ENCODE measurements around the gene COPS7B.

COPS7B gene

GRCh38 chr2:231751042-231751815 is 35.0 kb upstream of the COPS7B start:
- TF ChIP-seq CTCF (conservative IDR thresholded peaks at IDR 0.05; ENCODE audit: low read depth), result no peak
- ChIA-PET CTCF (interaction anchor here (0.6 kb wide), 1 partner anchor 102 kb away, joined by 3 read pairs; no protein-coding TSS in a partner anchor), POLR2A (ENCODE audit: low non-redundant PET) (no interaction called here)
- H3K27ac ChIP-seq, result no peak overlapping the region
- no peak for DNase-seq (ENCODE audit: low spot score)

- CTCF ChIA-PET, result no interaction called here
Observed at GRCh38 chr2:231752061-231752460, 34.2 kb upstream of the COPS7B start.

GRCh38 chr2:231761735-231762134 is 24.5 kb upstream of the COPS7B start:
- ChIA-PET POLR2A (ENCODE audit: low non-redundant PET) (no interaction called here), CTCF (no interaction called here)
- no peak overlapping the region for H3K27ac ChIP-seq
- no peak for DNase-seq (ENCODE audit: low spot score)
- TF ChIP-seq CTCF (conservative IDR thresholded peaks at IDR 0.05; ENCODE audit: low read depth), result no peak

More at GRCh38 chr2:231752061-231752460, 34.2 kb upstream of the COPS7B start:
- TF ChIP-seq CTCF (conservative IDR thresholded peaks at IDR 0.05; ENCODE audit: low read depth), result no peak
- no peak overlapping the region for H3K27ac ChIP-seq
- DNase-seq (ENCODE audit: low spot score), result no peak
- POLR2A ChIA-PET (ENCODE audit: low non-redundant PET), result no interaction called here

- CTCF ChIA-PET, result no interaction called here
- no peak overlapping the region for H3K27ac ChIP-seq
- DNase-seq (ENCODE audit: low spot score), result no peak
- POLR2A ChIA-PET (ENCODE audit: low non-redundant PET), result no interaction called here
- TF ChIP-seq CTCF (conservative IDR thresholded peaks at IDR 0.05; ENCODE audit: low read depth), result no peak
Observed at GRCh38 chr2:231764124-231764523, 22.1 kb upstream of the COPS7B start.

GRCh38 chr2:231764760-231765159 is 21.5 kb upstream of the COPS7B start:
- H3K27ac ChIP-seq, result no peak overlapping the region
- TF ChIP-seq CTCF (conservative IDR thresholded peaks at IDR 0.05; ENCODE audit: low read depth), result no peak
- ChIA-PET POLR2A (ENCODE audit: low non-redundant PET) (no interaction called here), CTCF (no interaction called here)
- no peak for DNase-seq (ENCODE audit: low spot score)

GRCh38 chr2:231765496-231765929 is 20.7 kb upstream of the COPS7B start:
- ChIA-PET POLR2A (ENCODE audit: low non-redundant PET) (no interaction called here), CTCF (no interaction called here)
- H3K27ac ChIP-seq, result no peak overlapping the region
- DNase-seq (ENCODE audit: low spot score), result no peak
- no peak for TF ChIP-seq CTCF (conservative IDR thresholded peaks at IDR 0.05; ENCODE audit: low read depth)

Measured in RWPE1 (cell line).